Left ventricle myocardium superior (tissue), 1 donor: ENCODE measurements around the gene HAUS5. TPM values are rescaled to one million over a fixed set of nuclear protein-coding genes. Genes with fewer than 3 reads are reported as not detected.

Source experiments
- ATAC-seq: fragments of 200-7000 bp; cut with Tn5 transposase; one replicate; pipeline ENCODE4 v1.9.1; 2020; ENCODE audit warnings: mild to moderate bottlenecking, moderate library complexity
- DNase-seq: peaks from one replicate; pipeline ENCODE4 v3.0.0-alpha.2; 2020
- intact Hi-C: fragments of 100-400 bp; cut with micrococcal nuclease; formaldehyde crosslinking; loops from one replicate; pipeline ENCODE4 v1.11.0; 2022
- total RNA-seq: library from RNA; stranded (reverse); fragmentation: NEBNext Ultra II Directional; extraction: Animal tissue kit (Norgen Biotek cat#: 25700); gene quantifications from one replicate; pipeline ENCODE4 v1.2.1, GENCODE V29; 2021
- donor health status: DM: no; HTN: yes; CAD: no; lungs with severe emphysema.

The HAUS5 gene
- total RNA-seq, 1 donor from 2014 or later: 3.9 TPM

- no peak for DNase-seq
- ATAC-seq: no peak
- intact Hi-C loops: no loop called here
Measured at GRCh38 chr19:35661995-35662340, 49.4 kb downstream of the HAUS5 start.

GRCh38 chr19:35663981-35664380 is 51.4 kb downstream of the HAUS5 start:
- DNase-seq: no peak
- ATAC-seq: no peak
- intact Hi-C loops: no loop called here

GRCh38 chr19:35665157-35665556 is 52.6 kb downstream of the HAUS5 start:
- intact Hi-C loops: no loop called here
- DNase-seq (no peak), ATAC-seq (no peak)

- ATAC-seq (no peak), DNase-seq (no peak)
- intact Hi-C loops: no loop called here
Measured at GRCh38 chr19:35665604-35666003, 53.1 kb downstream of the HAUS5 start.

GRCh38 chr19:35666251-35666913 is 53.8 kb downstream of the HAUS5 start, which contains the start of gene UPK1A:
Gene UPK1A (plus strand): TSS chr19:35666517. CDS start chr19:35666813, 296 bp downstream.
- no peak for DNase-seq
- peak; percentile 26 for ATAC-seq
- intact Hi-C loops: no loop called here

- DNase-seq (no peak), ATAC-seq (no peak)
- intact Hi-C loops: no loop called here
Measured at GRCh38 chr19:35669566-35669965, 57.0 kb downstream of the HAUS5 start.

- intact Hi-C loops: no loop called here
- ATAC-seq: no peak
- no peak for DNase-seq
Measured at GRCh38 chr19:35669974-35670373, 57.4 kb downstream of the HAUS5 start.

GRCh38 chr19:35670686-35671085 is 58.2 kb downstream of the HAUS5 start:
- ATAC-seq: no peak
- no peak for DNase-seq
- intact Hi-C loops: no loop called here

- intact Hi-C loops: no loop called here
- no peak for ATAC-seq
- DNase-seq: no peak
Measured at GRCh38 chr19:35671818-35672217, 59.3 kb downstream of the HAUS5 start.

GRCh38 chr19:35673121-35673804 is 60.7 kb downstream of the HAUS5 start:
- peak; percentile 65 for ATAC-seq
- intact Hi-C loops: no loop called here
- peak; percentile 52 for DNase-seq

Other genes with a start within 250 kb of the HAUS5 start
- not detected for gene GPR42, start 241.7 kb upstream of the HAUS5 start, total RNA-seq
- gene FFAR2, start 164.5 kb upstream of the HAUS5 start, total RNA-seq: 0.27 TPM
- not detected for gene KRTDAP, start 122.3 kb upstream of the HAUS5 start, total RNA-seq
- gene DMKN, start 99.1 kb upstream of the HAUS5 start, total RNA-seq: 16.1 TPM
- not detected for gene SBSN, start 84.4 kb upstream of the HAUS5 start, total RNA-seq
- not detected for gene GAPDHS, start 79.3 kb upstream of the HAUS5 start, total RNA-seq
- gene TMEM147, start 67.1 kb upstream of the HAUS5 start, total RNA-seq: 84.4 TPM
- gene ATP4A, start 49.1 kb upstream of the HAUS5 start, total RNA-seq: not detected
- not detected for gene PMIS2, start 26.6 kb upstream of the HAUS5 start, total RNA-seq
- 51.0 TPM for gene RBM42, start 16.3 kb downstream of the HAUS5 start, total RNA-seq
- 0.27 TPM for gene ETV2, start 29.0 kb downstream of the HAUS5 start, total RNA-seq
- gene COX6B1, start 35.6 kb downstream of the HAUS5 start, total RNA-seq: 1,553 TPM
- gene UPK1A, start 53.8 kb downstream of the HAUS5 start, total RNA-seq: not detected
- not detected for gene ZBTB32, start 91.8 kb downstream of the HAUS5 start, total RNA-seq
- gene KMT2B, start 105.3 kb downstream of the HAUS5 start, total RNA-seq: 15.8 TPM
- 3.2 TPM for gene IGFLR1, start 129.7 kb downstream of the HAUS5 start, total RNA-seq
- gene U2AF1L4, start 132.7 kb downstream of the HAUS5 start, total RNA-seq: 18.4 TPM
- gene PSENEN, start 132.9 kb downstream of the HAUS5 start, total RNA-seq: 41.3 TPM
- 8.3 TPM for gene LIN37, start 135.8 kb downstream of the HAUS5 start, total RNA-seq
- 676 TPM for gene HSPB6, start 144.3 kb downstream of the HAUS5 start, total RNA-seq
- 5.2 TPM for gene PROSER3, start 145.4 kb downstream of the HAUS5 start, total RNA-seq
- gene ARHGAP33, start 162.8 kb downstream of the HAUS5 start, total RNA-seq: 4.2 TPM
- not detected for gene PRODH2, start 200.1 kb downstream of the HAUS5 start, total RNA-seq
- not detected for gene NPHS1, start 239.8 kb downstream of the HAUS5 start, total RNA-seq
- 0.12 TPM for gene KIRREL2, start 244.2 kb downstream of the HAUS5 start, total RNA-seq